SU-DHL-6 (cell line): Measurements from ENCODE around the gene ZFYVE16.

Experiments
- EZH2phosphoT487 ChIP-seq: fragments of 200-600 bp; sonication (generic), shearing (Covaris generic); conservative IDR thresholded peaks from 2 replicates; pipeline ENCODE4 v1.6.1; 2018; ENCODE audit warnings: mild to moderate bottlenecking, antibody characterized with exemption, low read length, moderate library complexity, mixed read lengths
- TF ChIP-seq, protein P1 (sequence below): fragments of 200-600 bp; sonication (generic); IDR thresholded peaks from one replicate; pipeline ENCODE4 v1.5.1; 2017; ENCODE audit warnings: antibody characterized with exemption, mild to moderate bottlenecking, low read length, moderate library complexity; ENCODE audit not compliant: insufficient read depth, poor library complexity, severe bottlenecking

DNA sequence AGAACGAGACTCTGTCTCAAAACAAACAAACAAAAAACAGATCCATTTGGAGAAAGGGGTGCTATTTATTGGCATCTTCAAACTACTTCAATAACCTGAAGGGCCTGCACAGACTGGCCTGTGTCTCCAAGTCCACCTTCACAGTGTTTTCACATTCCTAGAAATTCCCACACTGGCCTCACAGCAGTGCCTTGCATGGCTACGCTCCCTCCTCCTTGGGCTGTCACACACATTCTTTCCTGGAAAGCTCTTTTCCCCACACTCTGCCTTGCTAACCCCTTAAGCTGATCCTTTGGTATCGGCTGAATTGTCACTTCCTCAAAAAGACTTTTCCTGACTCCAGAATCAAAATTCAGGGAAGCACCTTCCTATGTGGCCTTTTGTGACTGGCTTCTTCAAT lies 99.8 kb downstream of the ZFYVE16 start:
- TF ChIP-seq, protein P1, sequence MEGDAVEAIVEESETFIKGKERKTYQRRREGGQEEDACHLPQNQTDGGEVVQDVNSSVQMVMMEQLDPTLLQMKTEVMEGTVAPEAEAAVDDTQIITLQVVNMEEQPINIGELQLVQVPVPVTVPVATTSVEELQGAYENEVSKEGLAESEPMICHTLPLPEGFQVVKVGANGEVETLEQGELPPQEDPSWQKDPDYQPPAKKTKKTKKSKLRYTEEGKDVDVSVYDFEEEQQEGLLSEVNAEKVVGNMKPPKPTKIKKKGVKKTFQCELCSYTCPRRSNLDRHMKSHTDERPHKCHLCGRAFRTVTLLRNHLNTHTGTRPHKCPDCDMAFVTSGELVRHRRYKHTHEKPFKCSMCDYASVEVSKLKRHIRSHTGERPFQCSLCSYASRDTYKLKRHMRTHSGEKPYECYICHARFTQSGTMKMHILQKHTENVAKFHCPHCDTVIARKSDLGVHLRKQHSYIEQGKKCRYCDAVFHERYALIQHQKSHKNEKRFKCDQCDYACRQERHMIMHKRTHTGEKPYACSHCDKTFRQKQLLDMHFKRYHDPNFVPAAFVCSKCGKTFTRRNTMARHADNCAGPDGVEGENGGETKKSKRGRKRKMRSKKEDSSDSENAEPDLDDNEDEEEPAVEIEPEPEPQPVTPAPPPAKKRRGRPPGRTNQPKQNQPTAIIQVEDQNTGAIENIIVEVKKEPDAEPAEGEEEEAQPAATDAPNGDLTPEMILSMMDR, result no peak
- TF ChIP-seq EZH2phosphoT487, result no peak
